ENCODE results near the gene MCFD2.

DNA sequence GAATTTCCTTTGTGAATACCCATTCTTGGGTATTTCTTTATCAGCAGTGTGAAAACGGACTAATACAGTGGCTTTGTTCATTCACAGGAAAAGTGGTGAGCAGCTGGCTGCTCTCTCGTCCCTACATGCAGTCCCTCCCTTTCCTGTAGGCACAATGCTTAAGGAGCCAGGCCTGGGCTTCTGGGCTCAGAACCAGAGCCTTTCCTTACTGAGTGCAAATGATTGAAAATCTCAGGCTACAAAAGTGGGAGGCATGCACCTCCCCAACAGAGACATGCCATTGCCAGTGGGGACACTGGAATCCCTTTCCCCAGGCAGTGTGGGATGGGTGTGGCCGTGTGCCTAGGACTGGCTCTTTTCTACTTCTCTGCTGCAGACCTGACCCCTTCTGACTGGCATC is 61.3 kb downstream of the MCFD2 start:
- TF ChIP-seq, protein P1, sequence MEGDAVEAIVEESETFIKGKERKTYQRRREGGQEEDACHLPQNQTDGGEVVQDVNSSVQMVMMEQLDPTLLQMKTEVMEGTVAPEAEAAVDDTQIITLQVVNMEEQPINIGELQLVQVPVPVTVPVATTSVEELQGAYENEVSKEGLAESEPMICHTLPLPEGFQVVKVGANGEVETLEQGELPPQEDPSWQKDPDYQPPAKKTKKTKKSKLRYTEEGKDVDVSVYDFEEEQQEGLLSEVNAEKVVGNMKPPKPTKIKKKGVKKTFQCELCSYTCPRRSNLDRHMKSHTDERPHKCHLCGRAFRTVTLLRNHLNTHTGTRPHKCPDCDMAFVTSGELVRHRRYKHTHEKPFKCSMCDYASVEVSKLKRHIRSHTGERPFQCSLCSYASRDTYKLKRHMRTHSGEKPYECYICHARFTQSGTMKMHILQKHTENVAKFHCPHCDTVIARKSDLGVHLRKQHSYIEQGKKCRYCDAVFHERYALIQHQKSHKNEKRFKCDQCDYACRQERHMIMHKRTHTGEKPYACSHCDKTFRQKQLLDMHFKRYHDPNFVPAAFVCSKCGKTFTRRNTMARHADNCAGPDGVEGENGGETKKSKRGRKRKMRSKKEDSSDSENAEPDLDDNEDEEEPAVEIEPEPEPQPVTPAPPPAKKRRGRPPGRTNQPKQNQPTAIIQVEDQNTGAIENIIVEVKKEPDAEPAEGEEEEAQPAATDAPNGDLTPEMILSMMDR (conservative IDR thresholded peaks at IDR 0.05; ENCODE audit: low read length): no peak
- no peak for TF ChIP-seq EZH2phosphoT487 (IDR thresholded peaks at IDR 0.05; ENCODE audit: borderline replicate concordance, low read depth, low read length)
